NCI-H2171 treated with DMSO at 0.1 percent for 48 hours (cell line): ENCODE measurements around the gene DPH2.
A peak's percentile ranks its signal among the peaks of the same experiment; 100 is the strongest.

Source experiments
- DNase-seq: peaks from one replicate; lab custom pipeline; 2025; lab: John Stamatoyannopoulos, UW

DPH2 gene

DNA sequence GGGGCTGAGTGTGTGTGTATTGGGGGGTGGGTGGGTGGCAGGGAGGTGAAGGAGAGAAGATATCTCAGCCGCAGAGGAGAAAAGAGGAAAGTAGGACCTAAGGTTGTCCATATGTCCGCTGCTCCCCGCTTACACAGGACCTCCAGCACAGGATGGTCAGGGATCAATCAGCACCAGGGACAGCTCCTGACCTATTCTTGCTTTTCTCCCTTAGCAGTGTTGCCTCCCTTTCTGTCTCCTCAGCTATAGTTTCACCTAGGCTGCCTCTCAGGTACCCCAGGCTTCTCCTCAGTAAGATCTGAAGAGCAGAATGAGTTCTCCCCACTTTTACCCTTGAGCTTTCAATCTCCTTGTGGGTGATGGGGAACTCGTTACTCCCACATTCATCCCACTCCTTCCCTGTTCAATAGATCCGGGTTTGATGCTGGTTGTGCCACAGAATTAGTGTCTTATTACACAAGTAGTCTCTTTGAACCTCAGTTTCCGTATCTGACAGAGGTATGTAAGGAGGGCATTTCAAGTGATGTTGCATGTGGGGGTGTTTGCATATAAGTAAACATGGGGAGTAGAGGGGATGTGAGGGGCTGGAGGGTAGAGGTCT is 1.4 kb upstream of the DPH2 start:
- DNase-seq = no peak

DNA sequence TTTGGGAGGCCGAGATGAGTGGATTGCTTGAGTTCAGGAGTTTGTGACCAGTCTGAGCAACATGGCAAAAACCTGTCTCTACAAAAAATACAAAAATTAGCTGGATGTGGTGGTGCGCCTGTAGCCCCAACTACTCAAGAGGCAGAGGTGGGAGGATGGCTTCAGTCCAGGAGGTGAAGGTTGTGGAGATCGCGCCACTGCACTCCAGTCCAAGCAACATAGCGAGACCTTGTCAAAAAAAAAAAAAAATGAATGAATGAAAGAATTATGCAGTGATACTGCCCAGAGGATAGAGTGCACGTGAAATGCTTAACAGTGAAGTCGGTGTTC is 429 bp upstream of the DPH2 start:
- no peak for DNase-seq

DNA sequence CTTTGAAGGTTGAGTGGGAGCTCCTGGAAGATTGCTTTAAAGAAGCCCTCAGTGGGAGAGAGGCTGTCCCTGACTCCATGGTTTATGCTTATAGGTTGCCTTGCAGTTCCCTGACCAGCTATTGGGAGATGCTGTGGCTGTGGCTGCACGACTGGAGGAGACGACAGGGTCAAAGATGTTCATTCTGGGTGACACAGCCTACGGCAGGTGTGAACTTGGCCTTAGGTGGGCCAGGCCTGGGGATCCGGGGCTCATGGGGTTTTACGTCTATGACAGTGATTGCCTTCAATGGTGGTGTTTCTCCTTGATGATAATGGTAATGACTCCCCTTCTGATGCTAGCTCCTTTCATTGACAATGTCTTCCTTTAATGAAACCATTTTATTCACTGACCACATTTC is 692 bp downstream of the DPH2 start:
- no peak for DNase-seq

DNA sequence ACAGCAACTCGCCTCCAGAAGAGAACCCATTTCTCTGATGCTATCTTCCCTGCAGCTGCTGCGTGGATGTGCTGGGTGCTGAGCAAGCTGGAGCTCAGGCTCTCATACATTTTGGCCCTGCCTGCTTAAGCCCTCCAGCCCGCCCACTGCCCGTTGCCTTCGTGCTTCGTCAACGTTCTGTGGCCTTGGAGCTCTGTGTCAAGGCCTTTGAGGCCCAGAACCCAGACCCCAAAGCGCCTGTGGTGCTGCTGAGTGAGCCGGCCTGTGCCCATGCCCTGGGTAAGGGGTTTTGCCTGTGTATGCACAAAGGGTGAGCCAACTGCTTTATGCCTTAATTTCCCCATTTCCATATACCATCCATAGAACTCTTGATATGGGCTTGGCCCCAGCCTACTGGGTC is 1.1 kb downstream of the DPH2 start:
- no peak for DNase-seq

- no peak for DNase-seq
Measured at GRCh38 chr1:43971336-43971980, 1.6 kb downstream of the DPH2 start.

DNA sequence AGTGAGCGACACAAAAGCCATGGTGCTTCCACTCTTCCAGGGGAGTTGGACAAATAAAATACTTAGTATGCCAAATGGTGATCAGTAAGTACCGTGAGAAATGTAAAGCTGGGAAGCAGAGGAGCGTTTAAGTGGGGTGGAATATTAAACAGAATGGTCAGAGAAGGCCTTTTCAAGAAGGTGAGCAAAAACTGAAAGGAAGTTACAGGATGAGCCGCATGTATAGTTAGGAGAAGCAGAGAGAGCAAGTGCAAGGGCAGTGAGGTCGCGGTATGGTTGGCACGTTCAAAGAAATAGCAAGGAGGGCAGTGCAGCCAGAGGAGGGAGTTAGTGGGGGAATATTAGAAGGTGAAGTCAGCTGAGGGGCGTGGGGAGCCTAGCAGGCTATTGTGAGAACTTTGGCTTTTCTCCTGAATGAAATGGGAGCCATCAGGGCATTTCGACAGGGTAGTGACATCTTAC is 4.2 kb downstream of the DPH2 start:
- peak; percentile 77 for DNase-seq

DNA sequence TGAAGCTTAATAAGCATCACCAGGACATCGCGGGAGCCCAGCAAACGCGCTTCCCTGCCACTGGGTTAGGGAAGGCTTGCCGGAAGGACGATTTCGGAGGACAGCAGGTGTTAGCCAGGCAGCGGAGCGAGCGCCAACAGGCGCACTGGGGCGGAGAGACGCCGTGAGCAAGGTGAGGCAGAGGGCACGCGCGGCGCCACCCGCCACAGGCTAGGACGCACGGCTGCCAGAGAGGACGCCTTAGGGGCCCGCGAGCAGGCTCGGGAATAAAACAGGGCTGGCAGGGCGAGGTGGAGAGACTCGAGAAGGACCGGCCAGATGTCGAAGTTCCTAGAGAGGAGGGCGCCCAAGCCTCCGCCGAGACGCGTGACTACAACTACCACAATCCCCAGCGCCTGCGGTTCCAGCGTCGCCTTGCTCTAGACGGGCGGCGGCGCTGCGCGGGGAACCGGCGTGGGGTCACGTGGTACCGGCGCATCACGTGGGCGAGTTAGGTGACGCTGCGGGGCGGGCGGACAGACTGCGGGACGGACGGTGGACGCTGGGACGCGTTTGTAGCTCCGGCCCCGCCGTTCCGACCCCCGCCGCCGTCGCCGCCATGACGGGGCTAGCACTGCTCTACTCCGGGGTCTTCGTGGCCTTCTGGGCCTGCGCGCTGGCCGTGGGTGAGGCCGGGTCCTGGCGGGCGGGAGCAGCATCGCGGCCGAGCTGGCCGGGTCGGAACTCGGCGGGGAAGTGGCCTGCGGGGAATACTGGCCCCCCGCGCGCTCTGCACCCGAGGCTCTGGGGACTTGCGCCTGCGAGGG is 4.8 kb downstream of the DPH2 start, which contains the start of gene ATP6V0B:
ATP6V0B (plus strand) TSS at position 518 of the 806 bp plus-strand sequence; CDS start at position 599, 81 bp downstream.
- DNase-seq = peak; percentile 96

- DNase-seq = peak; percentile 29
Measured at GRCh38 chr1:43975249-43975961, 5.6 kb downstream of the DPH2 start.

- no peak for DNase-seq
Measured at GRCh38 chr1:43976045-43976444, 6.2 kb downstream of the DPH2 start.

GRCh38 chr1:43976890-43977289 is 7.1 kb downstream of the DPH2 start:
- no peak for DNase-seq

DNA sequence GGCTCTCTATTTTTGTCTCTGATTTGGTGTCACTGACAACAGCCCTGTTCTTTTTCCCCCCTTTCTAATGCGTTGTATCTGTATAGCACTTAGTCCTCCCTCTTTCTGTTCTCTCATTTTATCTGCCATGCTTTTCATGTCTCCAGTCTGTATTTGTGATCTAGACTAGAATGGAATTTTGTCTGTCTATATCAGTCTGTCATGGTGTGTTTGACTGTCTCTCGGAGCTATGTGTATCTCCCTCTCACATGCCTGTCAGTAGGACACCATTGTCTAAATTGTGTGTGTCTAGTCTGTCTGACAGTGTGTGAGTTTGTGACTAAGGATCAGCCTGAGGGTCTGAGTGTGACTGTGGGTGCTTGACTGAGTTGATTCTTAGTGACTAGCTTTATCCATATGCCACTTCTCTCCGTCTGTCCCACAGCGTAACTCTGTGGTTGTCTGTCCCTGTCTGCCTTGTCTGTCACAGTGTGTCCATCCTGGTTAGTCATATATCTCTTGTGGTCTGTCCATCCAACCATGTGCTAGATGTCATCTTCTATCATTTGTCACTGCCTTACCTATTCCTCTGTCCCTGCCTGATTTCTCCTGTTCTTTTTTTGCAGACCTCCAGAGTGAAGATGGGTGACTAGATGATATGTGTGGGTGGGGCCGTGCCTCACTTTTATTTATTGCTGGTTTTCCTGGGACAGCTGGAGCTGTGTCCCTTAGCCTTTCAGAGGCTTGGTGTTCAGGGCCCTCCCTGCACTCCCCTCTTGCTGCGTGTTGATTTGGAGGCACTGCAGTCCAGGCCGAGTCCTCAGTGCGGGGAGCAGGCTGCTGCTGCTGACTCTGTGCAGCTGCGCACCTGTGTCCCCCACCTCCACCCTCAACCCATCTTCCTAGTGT is 7.8 kb downstream of the DPH2 start:
- no peak for DNase-seq

DNA sequence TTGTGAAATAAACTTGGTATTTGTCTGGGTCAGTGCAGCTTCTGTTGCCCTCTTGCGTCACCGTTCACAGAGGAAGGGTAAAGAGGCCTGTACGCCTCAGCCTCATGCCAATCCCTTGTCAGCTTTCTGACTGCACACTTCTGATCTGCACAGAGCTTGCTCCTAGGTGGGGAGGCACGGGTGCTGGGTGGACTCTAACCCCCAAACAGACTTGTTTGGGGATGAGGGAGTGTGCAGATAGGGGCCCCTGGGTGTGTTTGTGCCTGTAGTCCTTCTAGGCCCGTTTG is 8.4 kb downstream of the DPH2 start:
- DNase-seq = no peak

DNA sequence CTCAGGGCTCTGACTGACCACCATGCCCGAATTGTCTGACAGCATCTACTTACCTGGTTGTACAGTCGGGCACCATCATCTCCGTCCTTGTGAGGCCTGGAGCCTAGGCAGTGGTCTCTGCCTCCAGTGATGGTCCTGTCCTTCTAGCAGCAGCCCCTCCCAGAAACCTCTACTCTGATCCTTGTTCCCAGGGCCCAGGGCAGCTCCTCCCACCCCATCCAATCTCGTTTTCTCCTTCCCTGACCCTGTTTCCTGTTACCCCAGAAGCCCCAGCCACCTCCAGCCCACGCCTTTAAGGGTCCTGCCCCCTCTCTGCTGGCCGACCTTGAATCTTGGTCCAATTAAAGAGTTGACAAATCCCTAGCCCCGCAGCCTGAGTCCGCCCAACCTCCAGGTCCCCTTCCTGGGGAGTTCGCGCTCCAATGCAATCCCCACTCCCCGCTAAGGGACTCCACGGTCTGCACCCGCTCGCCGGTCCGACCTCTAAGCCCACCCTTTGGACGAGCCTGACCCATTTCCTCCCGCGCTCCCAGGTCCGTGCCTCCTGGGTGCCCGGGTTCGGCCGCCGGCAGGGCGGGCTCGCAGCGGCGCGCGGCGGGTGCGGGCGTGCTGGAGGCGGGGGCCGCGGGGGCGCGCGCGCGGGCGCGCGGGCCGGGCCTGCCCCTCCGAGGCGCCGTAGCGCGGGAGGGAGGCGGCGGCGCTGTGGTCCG is 8.9 kb downstream of the DPH2 start, which contains the start of gene B4GALT2:
B4GALT2 (plus strand) TSS at position 660 of the 710 bp plus-strand sequence. CDS start 1,951 bp downstream, outside the sequence.
- DNase-seq = peak; percentile 23

GRCh38 chr1:43979261-43979527 is 9.4 kb downstream of the DPH2 start:
- no peak for DNase-seq

- peak; percentile 45 for DNase-seq
Measured at GRCh38 chr1:43979528-43980254, 9.9 kb downstream of the DPH2 start.

DNA sequence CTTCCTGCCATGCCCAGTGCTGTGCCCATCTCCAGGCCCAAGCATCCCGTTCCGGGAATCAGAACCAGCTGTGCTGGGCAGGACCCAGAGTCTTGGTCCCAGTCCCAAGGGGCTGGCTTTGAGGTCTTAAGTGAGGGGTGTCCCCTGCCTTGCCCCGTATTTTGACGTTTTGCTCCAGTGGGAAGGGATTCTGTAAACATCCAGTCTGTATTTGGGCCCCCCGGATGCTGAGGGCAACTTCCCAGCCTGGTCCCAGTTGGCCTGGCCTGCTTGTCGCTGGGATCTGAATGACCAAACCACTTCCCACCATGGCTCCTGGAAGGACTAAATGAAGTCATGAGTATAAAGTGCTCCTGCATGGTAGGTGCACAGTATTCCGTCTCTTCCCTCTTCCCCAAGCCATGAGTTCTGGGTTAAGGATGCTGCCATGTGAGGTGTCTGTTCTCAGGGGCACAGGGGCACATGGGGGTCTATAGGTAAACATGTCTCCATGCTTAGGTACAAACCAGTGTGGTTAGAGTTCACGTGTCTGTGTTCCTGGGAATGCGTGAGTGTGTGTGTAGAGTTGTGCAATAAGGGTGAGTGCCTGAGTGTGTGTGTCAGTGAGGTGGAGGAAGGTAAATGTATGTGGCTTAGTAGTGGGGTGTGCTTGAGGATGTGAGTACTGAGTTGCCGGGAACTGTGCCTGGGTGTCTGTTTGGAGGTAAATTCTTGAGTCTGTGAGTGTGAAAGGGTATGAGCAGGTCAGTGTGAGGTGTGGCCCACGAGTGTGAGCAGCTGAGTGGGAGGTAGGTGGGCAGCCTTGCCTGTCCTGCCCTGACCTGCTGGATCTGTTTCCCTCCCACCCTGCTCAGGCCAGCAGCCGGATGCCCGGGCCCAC is 10.7 kb downstream of the DPH2 start:
- no peak for DNase-seq

DNA sequence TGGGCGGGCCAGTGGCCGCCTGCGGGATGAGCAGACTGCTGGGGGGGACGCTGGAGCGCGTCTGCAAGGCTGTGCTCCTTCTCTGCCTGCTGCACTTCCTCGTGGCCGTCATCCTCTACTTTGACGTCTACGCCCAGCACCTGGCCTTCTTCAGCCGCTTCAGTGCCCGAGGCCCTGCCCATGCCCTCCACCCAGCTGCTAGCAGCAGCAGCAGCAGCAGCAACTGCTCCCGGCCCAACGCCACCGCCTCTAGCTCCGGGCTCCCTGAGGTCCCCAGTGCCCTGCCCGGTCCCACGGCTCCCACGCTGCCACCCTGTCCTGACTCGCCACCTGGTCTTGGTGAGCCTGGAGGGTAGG is 11.3 kb downstream of the DPH2 start:
- no peak for DNase-seq

DNA sequence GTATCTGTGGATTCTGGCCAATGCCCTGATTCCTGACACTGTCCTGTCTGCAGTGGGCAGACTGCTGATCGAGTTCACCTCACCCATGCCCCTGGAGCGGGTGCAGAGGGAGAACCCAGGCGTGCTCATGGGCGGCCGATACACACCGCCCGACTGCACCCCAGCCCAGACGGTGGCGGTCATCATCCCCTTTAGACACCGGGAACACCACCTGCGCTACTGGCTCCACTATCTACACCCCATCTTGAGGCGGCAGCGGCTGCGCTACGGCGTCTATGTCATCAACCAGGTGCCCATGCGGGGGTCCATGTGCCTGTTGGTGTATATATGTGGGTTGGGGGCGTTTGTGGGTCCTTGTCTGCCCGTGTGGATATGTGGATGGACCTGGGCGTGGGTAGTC is 11.8 kb downstream of the DPH2 start:
- DNase-seq = no peak

- DNase-seq = no peak
Measured at GRCh38 chr1:43982241-43982640, 12.4 kb downstream of the DPH2 start.

GRCh38 chr1:43982808-43983207 is 13.0 kb downstream of the DPH2 start:
- no peak for DNase-seq
